ENCODE results near the gene CRISPLD2. TPM values are rescaled to one million over a fixed set of nuclear protein-coding genes. Genes with fewer than 3 reads are reported as not detected.
"Not testable (repeated sequence)": the region's sequence is repeated elsewhere in the genome, so short reads cannot be mapped to it uniquely, and the experiment has no call there.

Gene CRISPLD2
- total and polyA plus RNA-seq, 9 of the 15 experiments (the other 6 are each of a cell fraction or from before 2014, with no cell fraction given) = 0.03 to 0.24 (median 0.04) TPM; not detected in 4

DNA sequence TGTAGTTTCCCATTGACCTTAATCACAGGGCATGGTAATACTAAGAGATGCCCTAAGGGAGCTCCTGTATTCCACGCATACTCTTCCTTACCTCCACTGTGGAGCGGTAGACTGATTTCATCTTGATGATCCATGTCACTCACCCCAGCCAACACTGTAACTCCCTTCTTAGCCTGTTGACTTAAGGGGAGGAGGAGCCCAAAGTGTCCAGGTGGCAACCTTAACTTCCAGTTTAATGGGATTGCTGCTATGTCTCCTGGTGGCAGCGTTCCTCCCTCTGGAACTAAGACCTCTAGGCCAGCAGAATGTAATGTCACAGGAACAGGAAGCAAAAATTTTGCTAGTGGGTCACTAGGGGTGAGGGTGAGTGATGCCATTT is 36.4 kb downstream of the CRISPLD2 start:
- H3K4me1 ChIP-seq (replicated peaks in 1 of 2; ENCODE audit: control insufficient read depth in 2 of 2, insufficient read depth in 2 of 2, low read length in 2 of 2); in situ Hi-C loops (cut with MboI); H3K36me3 ChIP-seq (ENCODE audit: control insufficient read depth, insufficient read depth, low read length); H2AFZ ChIP-seq (ENCODE audit: low read depth, low read length); H3K9me3 ChIP-seq (replicated peaks; ENCODE audit: control insufficient read depth, insufficient read depth, low read depth, low read length); BruUV-seq (replicated peaks); intact Hi-C loops (cut with micrococcal nuclease); H3K4me3 ChIP-seq; H3K79me2 ChIP-seq (ENCODE audit: control insufficient read depth, insufficient read depth, low read length); CTCF ChIA-PET (ENCODE audit: low intra/inter-chr PET ratio); DNase-seq (ENCODE audit: extremely low read depth in 1 of 4, low spot score in 3 of 4); H3K27ac ChIP-seq (ENCODE audit: extremely low read depth, low read depth, low read length); POLR2A ChIA-PET; ATAC-seq; H4K20me1 ChIP-seq (replicated peaks; ENCODE audit: control insufficient read depth, insufficient read depth, low read length); FAIRE-seq; H3K9me1 ChIP-seq (ENCODE audit: control insufficient read depth, insufficient read depth, low read length); H3K4me2 ChIP-seq (ENCODE audit: insufficient read depth, low read length); H3K9ac ChIP-seq (ENCODE audit: insufficient read depth in 1 of 2, low read depth in 2 of 2, low read length in 2 of 2): not testable (repeated sequence)
- TF ChIP-seq FOXA3 (CRISPR knock-in tag; conservative IDR thresholded peaks at IDR 0.05 in 1 of 2, IDR thresholded peaks at IDR 0.05 in 1 of 2) = peak in 1 of 2 experiments; percentile 69; a peak in 1 of 4 replicates
- TF ChIP-seq, protein P1, sequence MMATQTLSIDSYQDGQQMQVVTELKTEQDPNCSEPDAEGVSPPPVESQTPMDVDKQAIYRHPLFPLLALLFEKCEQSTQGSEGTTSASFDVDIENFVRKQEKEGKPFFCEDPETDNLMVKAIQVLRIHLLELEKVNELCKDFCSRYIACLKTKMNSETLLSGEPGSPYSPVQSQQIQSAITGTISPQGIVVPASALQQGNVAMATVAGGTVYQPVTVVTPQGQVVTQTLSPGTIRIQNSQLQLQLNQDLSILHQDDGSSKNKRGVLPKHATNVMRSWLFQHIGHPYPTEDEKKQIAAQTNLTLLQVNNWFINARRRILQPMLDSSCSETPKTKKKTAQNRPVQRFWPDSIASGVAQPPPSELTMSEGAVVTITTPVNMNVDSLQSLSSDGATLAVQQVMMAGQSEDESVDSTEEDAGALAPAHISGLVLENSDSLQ (IDR thresholded peaks at IDR 0.05) = peak; percentile 19; the same call in 1 of the 2 replicates
- 0 out of 2 replicates have a peak, but pooled peaks have one; percentile 22 for TF ChIP-seq USF1 (CRISPR knock-in tag; IDR thresholded peaks at IDR 0.05)
- H3K27me3 ChIP-seq (ENCODE audit: control insufficient read depth in 2 of 2, insufficient read depth in 2 of 2, low read length in 2 of 2) = peaks cover 53 to 73% of the 10 kb centered on the region in 2 experiments
- 4% methylated on average over 3 of the region's 3 CpGs for WGBS (ENCODE audit: insufficient coverage, low coverage, missing lambda C conversion rate)

DNA sequence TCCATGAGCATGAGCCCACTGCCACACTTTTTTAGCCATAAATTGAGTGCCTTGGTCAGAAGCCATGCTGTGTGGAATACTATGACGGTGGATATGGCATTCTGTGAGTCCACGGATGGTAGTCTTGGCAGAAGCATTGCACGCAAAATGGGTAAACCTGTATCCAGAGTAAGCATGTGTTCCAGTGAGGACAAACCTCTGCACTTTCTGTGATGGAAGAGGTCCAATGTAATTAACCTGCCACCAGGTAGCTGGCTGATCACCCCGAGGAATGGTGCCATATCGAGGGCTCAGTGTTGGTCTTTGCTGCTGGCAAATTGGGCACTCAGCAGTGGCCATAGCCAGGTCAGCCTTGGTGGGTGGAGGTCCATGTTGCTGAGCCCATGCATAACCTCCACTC is 37.0 kb downstream of the CRISPLD2 start:
- H3K9me1 ChIP-seq (ENCODE audit: control insufficient read depth, insufficient read depth, low read length); CTCF ChIA-PET (ENCODE audit: low intra/inter-chr PET ratio); POLR2A ChIA-PET; H3K9ac ChIP-seq (ENCODE audit: insufficient read depth in 1 of 2, low read depth in 2 of 2, low read length in 2 of 2); H3K27ac ChIP-seq (ENCODE audit: extremely low read depth, low read depth, low read length); intact Hi-C loops (cut with micrococcal nuclease); H3K79me2 ChIP-seq (ENCODE audit: control insufficient read depth, insufficient read depth, low read length); H2AFZ ChIP-seq (ENCODE audit: low read depth, low read length); H3K4me2 ChIP-seq (ENCODE audit: insufficient read depth, low read length); DNase-seq (ENCODE audit: extremely low read depth in 1 of 4, low spot score in 3 of 4); in situ Hi-C loops (cut with MboI); FAIRE-seq; H3K36me3 ChIP-seq (ENCODE audit: control insufficient read depth, insufficient read depth, low read length); H3K9me3 ChIP-seq (replicated peaks; ENCODE audit: control insufficient read depth, insufficient read depth, low read depth, low read length); H3K4me3 ChIP-seq; H3K4me1 ChIP-seq (replicated peaks in 1 of 2; ENCODE audit: control insufficient read depth in 2 of 2, insufficient read depth in 2 of 2, low read length in 2 of 2); H4K20me1 ChIP-seq (replicated peaks; ENCODE audit: control insufficient read depth, insufficient read depth, low read length); BruUV-seq (replicated peaks); ATAC-seq: not testable (repeated sequence)
- peaks cover 53 to 73% of the 10 kb centered on the region in 2 experiments for H3K27me3 ChIP-seq (ENCODE audit: control insufficient read depth in 2 of 2, insufficient read depth in 2 of 2, low read length in 2 of 2)
- WGBS (ENCODE audit: insufficient coverage, low coverage, missing lambda C conversion rate) = 5% methylated on average over 5 of the region's 5 CpGs
